Inferior parietal cortex (tissue), 1 donor: ENCODE measurements around the gene ME1.

ENCODE experiments used
- DNase-seq: peaks from one replicate; pipeline ENCODE4 v3.0.0-alpha.2; 2016; ENCODE audit errors: extremely low spot score

ME1 gene

DNA sequence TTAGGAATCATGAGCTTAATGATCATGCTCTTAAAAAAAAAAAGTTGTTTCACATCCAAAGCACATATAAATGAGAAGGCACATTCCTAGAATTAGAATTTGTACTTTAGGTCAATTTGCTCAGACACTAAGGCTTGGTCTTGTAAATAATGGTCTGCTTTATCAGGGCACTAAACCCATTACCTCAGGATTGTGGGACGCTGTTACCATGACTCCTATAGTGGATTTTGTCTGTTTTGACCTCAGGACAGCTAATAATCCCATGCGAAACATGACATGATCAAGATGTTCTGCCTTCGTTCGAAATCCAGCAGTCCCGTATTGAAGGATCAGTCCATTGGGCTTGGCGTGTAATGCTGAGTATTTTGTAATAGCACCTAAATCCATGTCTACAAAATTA, 240.2 kb downstream of the ME1 start:
- no peak for DNase-seq

DNA sequence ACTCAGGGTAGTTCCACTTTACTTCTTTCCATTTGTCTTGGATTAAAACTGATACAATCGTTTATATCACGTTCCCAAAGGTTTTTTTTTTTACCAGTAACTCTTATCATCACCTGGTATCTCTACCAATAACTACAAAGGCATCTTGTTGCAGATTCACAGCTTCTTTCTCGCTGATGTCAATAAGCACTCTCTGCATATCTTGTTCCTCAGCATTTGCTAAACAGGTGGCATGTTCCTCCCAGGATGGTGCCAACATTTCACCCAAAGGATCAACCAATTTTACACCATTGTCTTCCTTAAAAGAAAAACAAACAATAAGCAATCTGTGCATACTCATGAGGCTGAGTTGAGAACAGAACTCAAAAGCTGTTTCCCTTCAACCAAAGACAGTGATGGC, 242.3 kb downstream of the ME1 start:
- DNase-seq, result no peak

DNA sequence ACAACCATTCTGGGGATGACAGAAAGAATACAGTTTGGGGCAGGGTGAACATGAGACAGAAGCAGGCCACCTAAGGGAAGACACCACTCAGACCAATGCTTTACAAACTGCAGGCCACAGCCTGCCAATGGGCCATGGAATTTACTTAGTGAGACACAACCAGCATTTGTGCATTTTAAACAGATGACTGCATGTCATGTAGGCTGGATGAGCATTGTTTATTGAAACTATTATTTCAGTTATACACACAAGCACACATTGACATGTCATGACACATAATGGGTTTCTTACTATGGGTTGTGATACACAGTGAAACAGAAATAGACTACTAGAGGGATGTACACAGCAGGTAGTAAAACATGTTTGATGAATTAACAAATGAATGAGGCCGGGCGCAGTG, 245.8 kb downstream of the ME1 start:
- DNase-seq, result no peak

DNA sequence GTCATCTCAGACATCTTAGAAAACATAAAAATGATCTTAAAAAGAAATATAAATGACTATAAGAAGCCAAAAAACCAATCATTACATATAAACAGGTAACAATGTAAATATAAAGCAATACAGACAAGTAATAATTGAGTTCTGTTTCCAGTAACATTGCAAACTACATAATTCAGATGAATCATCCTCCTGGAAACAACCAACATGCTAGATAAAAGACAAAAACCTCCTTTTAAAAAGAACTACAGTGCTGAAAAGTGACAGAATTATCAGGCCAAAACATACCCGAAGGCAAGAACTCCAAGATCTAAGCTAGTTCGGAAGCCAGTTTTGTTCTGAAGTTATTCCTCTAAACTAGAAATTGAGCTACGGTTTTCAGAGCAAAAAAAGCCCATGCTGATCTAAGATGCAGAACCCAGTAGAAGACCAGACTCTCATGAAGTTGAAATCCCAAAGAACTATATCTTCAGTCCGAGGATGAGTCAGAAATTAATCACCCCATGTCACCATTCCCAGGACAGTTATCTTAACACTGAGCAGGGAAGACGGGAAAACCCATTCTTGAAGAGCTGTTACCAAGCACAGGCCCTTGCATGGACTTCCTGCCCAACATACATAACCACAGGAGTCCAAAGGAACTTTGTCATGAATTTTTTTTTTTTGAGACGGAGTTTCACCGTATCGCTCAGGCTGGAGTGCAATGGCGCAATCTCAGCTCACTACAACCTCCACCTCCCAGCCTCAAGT, 247.6 kb downstream of the ME1 start:
- no peak for DNase-seq

DNA sequence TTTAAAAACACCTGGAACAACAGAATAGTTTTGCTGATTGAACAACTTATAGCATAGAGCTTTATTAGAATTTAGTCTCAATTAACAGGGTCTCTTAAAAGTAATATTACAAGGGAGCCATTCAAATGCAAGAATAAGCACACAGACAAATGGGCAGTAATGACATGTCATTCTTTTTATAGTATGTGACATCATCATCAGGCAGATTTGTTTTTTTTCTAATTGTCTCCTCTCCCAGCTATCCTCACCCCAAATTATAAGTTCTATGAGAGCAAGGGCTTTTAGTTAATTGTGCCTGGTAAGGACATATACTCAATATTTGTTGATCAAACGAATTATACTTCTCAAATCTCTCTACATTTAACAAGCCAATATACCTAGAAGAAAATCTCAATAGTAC, 248.7 kb downstream of the ME1 start:
- DNase-seq, result no peak

DNA sequence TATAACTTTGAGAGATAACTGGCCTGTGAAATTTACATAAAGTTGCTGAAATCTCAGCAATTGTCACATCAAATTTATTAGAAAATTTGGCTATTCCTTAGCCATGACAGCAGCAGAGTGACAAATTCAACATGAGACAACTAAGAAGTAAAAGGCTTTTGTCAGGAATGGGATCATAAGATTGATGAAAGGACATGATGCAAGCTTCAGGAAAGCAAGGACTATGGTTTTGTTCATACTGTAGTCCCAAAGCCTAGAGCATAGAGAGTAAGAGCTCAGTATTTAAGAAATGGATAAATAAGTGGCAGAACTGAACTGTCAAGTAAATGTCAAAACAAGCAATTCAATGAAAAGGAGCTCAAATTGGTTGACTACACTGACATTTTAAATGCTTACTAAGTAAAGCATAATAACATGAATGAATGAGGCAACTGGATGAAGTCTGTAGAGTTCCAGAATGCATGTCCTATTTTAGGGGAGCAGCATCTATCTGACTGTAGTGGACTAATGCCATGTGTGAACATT, 250.4 kb downstream of the ME1 start:
- no peak for DNase-seq

DNA sequence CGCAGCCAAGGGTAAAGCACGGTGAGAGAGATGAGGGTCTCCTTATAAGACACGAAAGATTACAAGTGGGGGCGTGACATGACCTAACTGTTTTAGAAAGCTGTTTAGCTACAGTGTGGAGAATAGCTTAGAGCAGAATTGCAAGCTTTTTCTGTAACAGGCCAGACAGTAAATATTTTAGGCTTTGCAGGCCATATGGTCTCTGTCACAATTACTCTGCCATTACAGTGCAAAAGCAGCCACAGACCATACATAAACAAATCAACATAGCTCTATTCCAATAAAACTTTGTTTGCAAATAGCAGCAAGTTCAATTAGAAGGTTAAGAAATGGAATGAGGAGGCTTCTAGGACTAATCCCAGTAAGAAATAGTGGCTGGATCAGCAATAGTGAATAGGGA, 254.6 kb downstream of the ME1 start:
- DNase-seq, result no peak

DNA sequence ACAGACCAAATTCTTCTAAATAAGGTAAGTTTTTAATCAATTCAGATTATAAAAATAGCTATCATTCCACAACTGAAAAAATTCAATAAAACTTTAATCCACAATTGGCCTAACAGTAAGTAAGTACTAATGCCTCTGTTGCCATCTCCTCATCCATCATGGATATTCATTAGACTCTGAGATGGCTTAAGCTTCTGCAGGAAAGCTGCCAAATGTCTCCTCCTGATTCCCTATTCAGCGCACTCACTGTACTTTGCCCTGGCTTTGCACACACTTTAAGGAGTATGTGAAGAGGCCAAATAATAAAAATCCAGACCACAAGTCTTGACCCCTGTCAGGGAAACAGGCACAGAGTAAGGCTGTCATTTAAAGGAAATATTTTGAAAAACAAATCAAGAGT, 261.3 kb downstream of the ME1 start:
- DNase-seq, result no peak

DNA sequence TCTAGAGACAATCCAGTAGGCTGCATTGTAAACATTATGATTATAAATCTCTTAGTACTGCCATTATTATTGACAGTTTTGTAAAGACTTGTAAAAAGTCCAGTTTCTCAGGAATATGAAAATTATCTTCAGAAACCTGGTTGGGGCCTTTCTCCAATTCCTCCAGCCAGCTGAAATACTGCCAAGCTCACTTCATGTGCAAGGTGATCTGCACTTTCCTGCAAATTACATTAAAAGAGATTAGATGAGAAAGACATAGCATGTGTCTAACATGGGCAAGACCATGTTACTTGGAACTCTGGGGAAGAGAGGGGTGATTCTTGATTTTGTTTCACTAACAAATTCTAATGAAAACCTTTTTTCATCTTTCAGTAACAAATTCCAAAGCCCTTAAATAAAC, 261.7 kb downstream of the ME1 start:
- no peak for DNase-seq

DNA sequence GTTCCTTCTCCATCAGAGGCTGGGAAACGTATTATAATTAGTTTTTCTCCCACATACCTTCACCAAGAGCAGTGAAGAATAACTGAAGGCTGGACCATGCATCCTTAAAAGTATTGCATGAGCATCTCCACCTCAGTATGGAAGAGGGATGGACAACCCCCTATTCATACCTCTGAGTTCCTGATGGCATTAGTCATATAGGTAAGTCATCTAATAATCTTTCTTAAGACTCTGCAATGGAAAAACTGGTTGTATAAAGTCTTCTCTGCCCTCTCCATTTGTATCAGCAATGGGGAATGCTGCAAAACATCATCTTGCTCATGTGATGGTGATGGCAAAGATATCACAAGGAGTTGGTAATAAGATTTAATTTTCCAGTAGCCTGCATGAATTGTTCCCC, 262.3 kb downstream of the ME1 start:
- DNase-seq, result no peak

DNA sequence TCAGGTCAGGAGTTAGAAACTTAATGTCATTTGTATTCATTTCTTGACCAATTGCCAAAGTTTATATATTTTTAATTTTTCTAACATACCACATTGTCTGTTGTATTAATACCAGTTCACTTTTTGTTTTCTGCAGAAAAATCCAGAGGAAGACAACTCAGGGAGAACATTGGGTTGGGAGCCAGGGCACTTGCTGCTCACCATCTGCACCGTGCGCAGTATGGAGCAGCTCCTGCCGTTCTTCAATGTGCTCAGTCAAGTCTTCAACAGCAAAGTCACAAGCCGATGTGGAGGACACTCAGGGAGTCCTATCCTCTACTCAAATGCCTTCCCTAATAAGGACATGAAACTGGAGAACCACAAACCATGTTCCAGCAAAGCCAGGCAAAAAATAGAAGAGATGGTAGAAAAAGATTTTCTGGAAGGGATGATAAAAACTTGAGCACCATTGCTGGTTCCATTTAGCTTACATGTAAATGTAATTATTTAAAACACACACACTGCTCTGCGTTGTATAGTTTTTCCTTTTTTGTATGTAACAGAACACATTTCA, 263.0 kb downstream of the ME1 start:
- no peak for DNase-seq
